WTC11 (cell line): ENCODE measurements around the gene STK39. TPM values are rescaled to one million over a fixed set of nuclear protein-coding genes. Genes with fewer than 3 reads are reported as not detected.

ENCODE experiments used
- ATAC-seq: fragments of 200-7000 bp; cut with Tn5 transposase; 2 replicates; pipeline ENCODE4 v1.10.0; 2021; ENCODE audit warnings: mild to moderate bottlenecking, moderate library complexity
- CTCF ChIA-PET: fragments of 300-600 bp; sonication (Branson Sonifier 250); formaldehyde crosslinking; loops from one replicate; lab custom pipeline; 2021; ENCODE audit warnings: antibody characterized with exemption; lab: Charles Lee
- POLR2A ChIA-PET: fragments of 350-600 bp; sonication (Branson Sonifier 250); formaldehyde crosslinking; loops from one replicate; lab custom pipeline; 2021; ENCODE audit warnings: antibody characterized with exemption; lab: Charles Lee
- DNase-seq: peaks from one replicate; pipeline ENCODE4 v3.0.0; 2021; ENCODE audit warnings: low spot score
- H3K27ac Mint-ChIP-seq: 2 replicates; pipeline ENCODE4 v1.8.0; 2021; ENCODE audit warnings: mixed read lengths
- H3K27me3 Mint-ChIP-seq: 2 replicates; pipeline ENCODE4 v1.8.0; 2021; ENCODE audit warnings: low read depth, mild to moderate bottlenecking, moderate library complexity, mixed read lengths
- H3K36me3 Mint-ChIP-seq: 2 replicates; pipeline ENCODE4 v1.8.0; 2021; ENCODE audit warnings: mixed read lengths
- H3K4me1 Mint-ChIP-seq: 2 replicates; pipeline ENCODE4 v1.8.0; 2022; ENCODE audit warnings: mixed read lengths
- H3K4me3 Mint-ChIP-seq: 2 replicates; pipeline ENCODE4 v1.8.0; 2021; ENCODE audit warnings: mild to moderate bottlenecking, moderate library complexity, mixed read lengths
- H3K9me3 Mint-ChIP-seq: 2 replicates; pipeline ENCODE4 v1.8.0; 2021; ENCODE audit warnings: mixed read lengths
- AR ChIP-seq: fragments of 250-450 bp; sonication (Bioruptor Pico); IDR thresholded peaks from 2 replicates; pipeline ENCODE4 v1.9.0; 2021; ENCODE audit warnings: mild to moderate bottlenecking
- CREB1 ChIP-seq: sonication (generic); formaldehyde crosslinking; IDR thresholded peaks from 2 replicates; pipeline ENCODE4 v1.8.0; 2023; ENCODE audit warnings: mild to moderate bottlenecking, missing genetic modification reagents
- MLX ChIP-seq: sonication (generic); formaldehyde crosslinking; IDR thresholded peaks from 2 replicates; pipeline ENCODE4 v1.8.1; 2023; ENCODE audit warnings: mild to moderate bottlenecking, missing genetic modification reagents, moderate library complexity
- NFATC4 ChIP-seq: fragments of 250-450 bp; sonication (Bioruptor Pico); IDR thresholded peaks from 2 replicates; pipeline ENCODE4 v1.9.0; 2021; ENCODE audit warnings: mild to moderate bottlenecking
- STAT6 ChIP-seq: sonication (generic); formaldehyde crosslinking; conservative IDR thresholded peaks from 2 replicates; pipeline ENCODE4 v1.8.1; 2023; ENCODE audit warnings: mild to moderate bottlenecking, low read depth, missing genetic modification reagents, moderate library complexity
- ZNF219 ChIP-seq: sonication (generic); formaldehyde crosslinking; IDR thresholded peaks from 2 replicates; pipeline ENCODE4 v1.8.0; 2023; ENCODE audit warnings: missing genetic modification reagents, mild to moderate bottlenecking, borderline replicate concordance
- ZNF281 ChIP-seq: sonication (generic); formaldehyde crosslinking; IDR thresholded peaks from 2 replicates; pipeline ENCODE4 v1.8.0; 2023; ENCODE audit warnings: mild to moderate bottlenecking, missing genetic modification reagents
- total RNA-seq: library from RNA; stranded (reverse); gene quantifications from 3 replicates; pipeline ENCODE4 v1.2.3, GENCODE V29; 2021
- TF ChIP-seq, protein P1 (sequence below): fragments of 250-450 bp; sonication (Bioruptor Pico); conservative IDR thresholded peaks from 2 replicates; pipeline ENCODE4 v1.9.0; 2021; ENCODE audit warnings: mild to moderate bottlenecking
- TF ChIP-seq, protein P2 (sequence below): sonication (generic); formaldehyde crosslinking; IDR thresholded peaks from 2 replicates; pipeline ENCODE4 v1.8.1; 2023; ENCODE audit warnings: mild to moderate bottlenecking, moderate library complexity, missing genetic modification reagents

STK39 gene
- total RNA-seq, 1 experiment from 2014 or later, result 20.5 TPM

GRCh38 chr2:168005586-168005985 lies 241.8 kb downstream of the STK39 start:
- TF ChIP-seq, protein P1, sequence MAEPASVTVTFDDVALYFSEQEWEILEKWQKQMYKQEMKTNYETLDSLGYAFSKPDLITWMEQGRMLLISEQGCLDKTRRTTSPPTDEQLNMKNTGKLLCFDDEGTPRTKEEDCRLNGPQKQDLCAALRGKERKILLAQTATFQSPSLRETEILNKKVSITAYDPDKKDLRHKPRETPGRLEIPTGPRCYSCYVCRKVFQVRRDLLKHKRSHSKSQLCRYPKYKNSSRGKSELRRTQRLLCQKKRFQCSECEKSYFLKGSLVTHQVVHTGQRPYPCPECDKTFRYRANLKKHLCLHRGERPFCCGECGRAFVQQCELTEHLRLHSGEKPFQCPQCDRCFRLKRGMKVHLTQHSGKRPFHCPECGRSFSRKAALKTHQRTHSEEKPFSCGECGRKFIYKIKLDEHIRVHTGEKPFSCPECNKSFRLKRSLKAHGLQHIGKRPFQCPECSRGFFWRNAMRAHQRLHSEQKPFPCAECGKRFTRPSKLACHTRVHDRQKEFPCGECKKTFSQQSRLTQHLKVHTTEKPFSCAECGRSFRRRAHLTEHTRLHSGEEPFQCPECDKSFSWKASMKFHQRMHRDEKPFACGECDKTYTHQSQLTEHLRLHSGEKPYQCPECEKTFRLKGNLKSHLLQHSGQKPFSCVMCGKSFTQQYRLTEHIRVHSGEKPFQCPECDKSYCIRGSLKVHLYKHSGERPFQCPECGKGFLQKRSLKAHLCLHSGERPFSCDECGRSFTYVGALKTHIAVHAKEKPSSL (CRISPR knock-in tag), result no peak
- no peak for TF ChIP-seq CREB1
- TF ChIP-seq AR, result no peak
- TF ChIP-seq STAT6 (CRISPR knock-in tag), result no peak
- H3K36me3 Mint-ChIP-seq, result peaks cover 5% of the 10 kb centered on the region
- no peak overlapping the region for H3K27ac Mint-ChIP-seq
- no peak overlapping the region for H3K4me3 Mint-ChIP-seq
- no peaks in the 10 kb centered on the region for H3K27me3 Mint-ChIP-seq
- H3K9me3 Mint-ChIP-seq, result peaks cover 9% of the 10 kb centered on the region
- H3K4me1 Mint-ChIP-seq, result no peaks in the 10 kb centered on the region
- no peak for DNase-seq
- no peak for ATAC-seq
- ChIA-PET CTCF (no interaction called here), POLR2A (no interaction called here)

DNA sequence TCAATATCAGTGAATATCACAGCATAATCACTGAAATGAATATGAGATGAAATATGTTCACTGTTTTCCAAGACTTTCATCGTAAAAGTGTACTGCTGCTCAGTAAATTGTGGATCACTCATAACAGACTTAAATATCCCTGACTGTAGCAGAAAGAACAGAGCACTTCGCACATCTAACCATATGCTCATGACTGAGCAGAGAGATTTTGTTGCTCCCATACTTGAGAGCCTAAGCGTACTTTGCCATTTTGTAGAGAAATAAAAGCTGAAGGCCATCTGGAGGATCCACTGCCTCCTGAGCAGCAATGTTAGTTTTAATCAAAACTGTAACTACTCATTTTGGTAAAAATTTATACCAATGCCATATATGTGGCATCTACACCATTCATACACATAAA lies 243.5 kb downstream of the STK39 start:
- no peak overlapping the region for H3K27ac Mint-ChIP-seq
- H3K36me3 Mint-ChIP-seq, result peaks cover 5% of the 10 kb centered on the region
- no peak for DNase-seq
- TF ChIP-seq, protein P2, sequence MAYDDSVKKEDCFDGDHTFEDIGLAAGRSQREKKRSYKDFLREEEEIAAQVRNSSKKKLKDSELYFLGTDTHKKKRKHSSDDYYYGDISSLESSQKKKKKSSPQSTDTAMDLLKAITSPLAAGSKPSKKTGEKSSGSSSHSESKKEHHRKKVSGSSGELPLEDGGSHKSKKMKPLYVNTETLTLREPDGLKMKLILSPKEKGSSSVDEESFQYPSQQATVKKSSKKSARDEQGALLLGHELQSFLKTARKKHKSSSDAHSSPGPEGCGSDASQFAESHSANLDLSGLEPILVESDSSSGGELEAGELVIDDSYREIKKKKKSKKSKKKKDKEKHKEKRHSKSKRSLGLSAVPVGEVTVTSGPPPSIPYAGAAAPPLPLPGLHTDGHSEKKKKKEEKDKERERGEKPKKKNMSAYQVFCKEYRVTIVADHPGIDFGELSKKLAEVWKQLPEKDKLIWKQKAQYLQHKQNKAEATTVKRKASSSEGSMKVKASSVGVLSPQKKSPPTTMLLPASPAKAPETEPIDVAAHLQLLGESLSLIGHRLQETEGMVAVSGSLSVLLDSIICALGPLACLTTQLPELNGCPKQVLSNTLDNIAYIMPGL (CRISPR knock-in tag), result no peak
- TF ChIP-seq MLX (CRISPR knock-in tag) (no peak), NFATC4 (CRISPR knock-in tag) (no peak), ZNF219 (no peak), ZNF281 (CRISPR knock-in tag) (no peak)
- ATAC-seq, result no peak
- H3K4me3 Mint-ChIP-seq, result no peak overlapping the region
- peaks cover 4% of the 10 kb centered on the region for H3K4me1 Mint-ChIP-seq
- ChIA-PET CTCF (interaction anchor here (0.7 kb wide), 1 partner anchor 16 kb away, joined by 3 read pairs; no protein-coding TSS in a partner anchor), POLR2A (interaction anchor here (0.6 to 0.7 kb wide), 2 partner anchors 120 to 349 kb away, joined by 3 read pairs; no protein-coding TSS in a partner anchor)
- H3K9me3 Mint-ChIP-seq, result peaks cover 9% of the 10 kb centered on the region
- H3K27me3 Mint-ChIP-seq, result no peaks in the 10 kb centered on the region
